HG03039 (cell line): ENCODE measurements around the gene ABCC3.

Experiments
- ATAC-seq: cut with Tn5 transposase; IDR thresholded peaks from one replicate; pipeline ENCODE4 v1.9.1; 2021; ENCODE audit warnings: mild to moderate bottlenecking, moderate library complexity; ENCODE audit not compliant: unreplicated experiment

Gene ABCC3

GRCh38 chr17:50627782-50628601, 6.7 kb upstream of the ABCC3 start:
- no peak for ATAC-seq

DNA sequence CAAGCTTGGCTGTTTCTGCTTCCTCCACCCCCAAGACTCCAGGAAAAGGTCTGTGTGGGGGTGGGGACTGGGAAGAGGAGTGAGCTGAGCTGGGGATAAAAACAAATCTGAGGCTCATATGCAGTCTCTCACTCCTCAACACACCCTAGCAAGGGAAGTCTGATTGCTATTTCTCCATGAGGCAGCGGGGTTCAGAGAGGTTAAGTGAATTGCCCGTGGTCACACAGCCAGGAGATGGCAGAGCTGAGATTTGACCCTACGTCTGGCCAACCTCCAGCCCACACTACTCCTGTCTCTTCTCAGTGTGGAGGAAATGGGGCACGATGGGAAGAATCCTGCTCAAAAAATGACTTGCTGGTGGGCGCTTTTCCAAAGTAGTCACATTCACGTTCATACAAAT, 4.8 kb upstream of the ABCC3 start:
- no peak for ATAC-seq

DNA sequence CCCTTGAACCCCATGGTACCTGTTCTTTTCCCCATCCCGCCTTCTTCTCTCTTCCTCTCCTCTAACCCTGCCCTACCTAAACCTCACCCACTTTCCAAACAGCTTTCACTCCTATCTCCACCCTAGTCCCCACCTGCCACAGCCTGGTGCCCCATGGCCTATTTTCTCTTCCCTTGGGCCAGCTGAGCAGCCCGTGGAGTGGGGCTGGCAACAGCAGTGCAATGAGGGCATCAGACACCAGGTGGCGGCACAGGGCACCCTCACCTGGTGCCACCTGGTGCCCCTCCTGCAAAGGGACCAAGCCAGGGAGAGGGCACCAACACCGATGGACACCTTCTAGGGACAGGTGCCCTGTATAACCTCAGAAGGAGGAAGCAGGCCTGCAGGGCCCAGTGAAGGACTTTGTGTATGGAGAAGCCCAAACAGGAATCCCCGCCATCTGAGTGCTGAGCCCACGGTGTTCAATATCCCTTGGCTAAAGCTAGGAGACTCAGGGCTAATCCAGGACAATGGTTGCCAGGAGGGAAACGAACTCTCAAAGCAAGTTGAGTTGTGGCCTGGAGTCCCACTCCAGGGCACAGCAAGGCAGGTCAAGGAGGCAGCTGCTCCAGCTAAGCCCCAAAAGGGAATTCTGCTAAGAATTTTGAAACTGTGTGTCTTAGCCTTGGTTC, 4.0 kb upstream of the ABCC3 start:
- ATAC-seq, result no peak

DNA sequence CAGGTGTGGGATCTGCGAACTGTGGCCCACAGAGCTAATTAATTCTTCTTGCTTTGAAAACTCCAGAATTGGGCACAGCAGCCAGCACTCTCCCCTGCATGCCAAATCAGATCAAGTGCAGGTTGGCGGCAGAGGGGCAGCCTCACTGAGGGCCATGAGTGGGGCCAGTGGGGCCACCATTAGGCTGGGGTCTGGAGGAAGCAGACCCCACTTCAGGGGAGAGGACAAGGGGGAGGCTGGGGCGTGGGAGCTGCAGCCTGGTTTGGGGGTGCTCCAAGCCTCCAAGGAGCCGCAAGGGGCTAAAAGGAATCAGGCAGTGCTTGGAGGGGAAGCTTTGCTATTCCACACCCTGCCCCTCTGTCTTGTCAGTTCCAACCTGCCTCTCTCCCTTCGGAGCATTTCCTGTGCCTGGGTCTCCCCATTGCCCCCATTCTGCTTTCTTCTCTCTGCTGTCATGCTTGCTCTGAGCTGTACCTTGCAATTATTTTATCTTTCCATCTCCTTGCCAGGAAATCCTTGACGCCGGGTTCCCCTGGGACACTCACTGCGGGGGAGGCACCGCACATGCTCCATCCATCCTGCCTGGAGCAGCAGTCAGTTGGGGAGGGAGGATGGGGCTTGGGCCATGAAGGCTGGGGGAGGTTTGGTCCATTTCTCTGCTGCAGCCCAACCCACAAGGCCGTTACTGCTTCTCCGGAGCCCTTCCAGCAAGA, 3.3 kb upstream of the ABCC3 start:
- no peak for ATAC-seq

DNA sequence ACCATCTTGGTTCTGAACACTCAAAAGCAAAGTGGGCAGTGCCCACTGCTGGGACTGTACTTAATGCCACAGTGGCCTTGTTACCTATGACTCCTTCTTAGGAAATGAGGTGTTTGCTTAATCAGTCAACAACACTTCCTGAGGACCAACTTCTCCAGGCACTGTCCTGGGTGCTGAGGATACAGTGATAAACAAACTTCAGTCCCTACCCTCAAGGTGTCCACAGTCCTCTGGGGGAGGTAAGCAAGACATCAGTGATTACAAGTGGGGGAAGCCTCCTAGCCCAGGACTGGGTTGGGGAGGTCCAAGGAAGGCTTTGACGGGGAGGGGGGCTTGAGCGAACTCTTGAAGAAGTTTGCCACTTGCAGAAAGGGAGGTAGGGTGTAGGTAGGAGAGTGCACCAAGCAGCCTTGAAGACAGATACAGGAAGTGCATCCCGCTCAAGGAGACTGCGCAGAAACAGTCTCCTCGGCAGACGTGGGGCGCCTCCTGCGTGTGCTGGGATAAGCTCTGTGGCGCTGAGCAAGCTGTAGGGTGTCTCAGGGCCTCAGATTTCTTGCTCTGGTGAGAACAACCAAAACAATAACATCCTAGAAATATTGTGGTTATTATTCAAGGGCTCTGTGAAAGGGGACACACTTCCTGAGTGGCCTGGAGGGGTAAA, 2.6 kb upstream of the ABCC3 start:
- no peak for ATAC-seq

- ATAC-seq, result no peak
Measured at GRCh38 chr17:50632637-50633036, 2.0 kb upstream of the ABCC3 start.

DNA sequence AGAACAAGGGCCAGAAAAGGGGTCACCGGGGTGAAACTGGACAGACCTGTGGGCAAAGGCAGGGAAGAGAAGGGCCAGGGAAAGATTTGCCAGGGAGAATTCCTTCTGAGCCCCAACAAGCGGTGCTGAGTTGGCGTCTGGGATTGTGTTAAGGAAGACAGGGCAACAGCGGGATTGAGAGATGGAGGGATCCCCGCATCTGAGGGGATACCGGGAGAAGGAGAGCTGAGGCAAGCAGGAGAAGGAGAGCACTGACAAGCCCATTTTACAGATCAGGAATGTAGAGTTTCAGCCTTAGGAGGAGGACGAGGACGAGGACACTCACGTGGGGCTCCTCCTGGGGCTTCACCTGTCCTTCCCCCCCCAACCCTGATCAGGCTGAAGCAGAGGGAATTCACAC, 998 bp upstream of the ABCC3 start:
- ATAC-seq, result no peak

GRCh38 chr17:50634915-50635731, 442 bp downstream of the ABCC3 start:
- ATAC-seq, result no peak

GRCh38 chr17:50635732-50635981, 976 bp downstream of the ABCC3 start:
- no peak for ATAC-seq

DNA sequence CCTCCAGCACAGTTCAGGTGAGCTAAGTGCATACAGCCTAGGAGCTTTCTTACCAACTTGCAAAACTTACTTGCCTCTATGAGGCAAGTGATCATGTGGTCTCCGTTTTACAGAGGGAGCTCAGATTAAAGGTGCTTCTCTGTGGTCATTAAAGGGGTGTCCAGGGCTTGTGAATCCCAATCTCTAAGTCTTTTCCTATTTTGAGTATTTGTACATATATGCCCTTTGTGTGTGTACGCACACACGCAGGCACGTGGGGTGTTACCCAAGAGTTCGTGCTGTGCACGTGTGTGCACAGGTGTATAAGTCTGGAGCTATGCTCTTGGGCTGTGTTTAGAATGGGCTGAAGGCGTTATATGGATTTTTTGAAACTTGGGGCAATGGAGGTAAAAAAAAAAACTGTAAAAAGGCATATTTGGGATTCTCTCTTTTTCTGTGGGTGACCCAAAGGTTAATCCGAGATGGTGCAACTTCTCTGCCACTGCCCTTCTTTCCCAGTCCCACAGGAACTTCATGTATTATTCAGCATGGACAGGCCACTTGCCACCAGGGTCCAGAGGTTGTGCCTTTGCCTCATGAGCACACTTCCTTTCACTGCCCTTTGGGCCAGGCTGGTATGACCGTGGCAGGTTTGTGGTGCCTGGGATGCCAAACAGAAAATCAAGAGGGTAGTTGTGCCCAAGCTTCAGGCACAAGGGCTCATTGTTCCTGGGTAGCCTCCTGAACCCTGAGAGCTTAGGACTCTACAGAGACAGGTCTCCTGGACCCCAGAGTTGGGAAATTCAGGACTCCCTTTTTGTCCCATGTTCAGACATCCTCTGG, 1.5 kb downstream of the ABCC3 start:
- no peak for ATAC-seq

DNA sequence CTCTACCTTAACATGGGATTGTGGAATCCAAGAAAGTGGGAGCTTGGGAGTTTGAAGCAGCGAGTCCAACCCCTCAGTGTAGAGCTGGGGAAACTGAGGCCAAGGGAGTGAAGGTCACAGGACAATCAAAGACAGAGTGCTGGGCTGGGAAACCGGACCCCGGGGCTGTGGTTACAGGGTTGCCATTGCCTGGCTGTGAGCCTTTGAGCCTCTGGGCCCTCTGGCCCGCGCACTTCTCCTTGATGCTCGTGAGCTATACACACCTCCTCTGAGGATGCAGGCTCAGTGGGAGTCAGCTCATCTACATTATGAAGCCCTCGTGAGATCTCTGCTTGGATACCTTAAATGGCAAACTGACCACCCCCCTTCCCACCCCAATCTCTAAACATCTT, 2.1 kb downstream of the ABCC3 start:
- no peak for ATAC-seq

GRCh38 chr17:50637829-50638605, 3.3 kb downstream of the ABCC3 start:
- no peak for ATAC-seq

DNA sequence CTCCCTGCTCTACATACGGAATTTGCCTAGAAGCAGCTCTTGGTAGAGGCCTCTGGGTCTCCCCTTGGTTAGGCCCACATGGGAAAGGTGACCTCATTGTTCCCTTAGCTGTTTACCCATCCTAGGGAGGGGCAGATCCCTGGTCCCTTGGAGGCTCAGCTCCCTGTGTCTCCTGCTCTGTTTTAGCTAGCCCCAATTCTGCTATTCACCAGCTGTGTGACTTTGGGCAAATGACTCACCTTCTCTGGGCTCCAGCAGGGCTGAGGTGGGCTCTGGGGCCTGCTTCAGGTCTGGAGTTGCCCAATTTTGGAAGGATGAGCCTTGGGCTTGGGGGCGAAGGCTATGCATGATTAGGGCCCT, 3.9 kb downstream of the ABCC3 start:
- no peak for ATAC-seq

DNA sequence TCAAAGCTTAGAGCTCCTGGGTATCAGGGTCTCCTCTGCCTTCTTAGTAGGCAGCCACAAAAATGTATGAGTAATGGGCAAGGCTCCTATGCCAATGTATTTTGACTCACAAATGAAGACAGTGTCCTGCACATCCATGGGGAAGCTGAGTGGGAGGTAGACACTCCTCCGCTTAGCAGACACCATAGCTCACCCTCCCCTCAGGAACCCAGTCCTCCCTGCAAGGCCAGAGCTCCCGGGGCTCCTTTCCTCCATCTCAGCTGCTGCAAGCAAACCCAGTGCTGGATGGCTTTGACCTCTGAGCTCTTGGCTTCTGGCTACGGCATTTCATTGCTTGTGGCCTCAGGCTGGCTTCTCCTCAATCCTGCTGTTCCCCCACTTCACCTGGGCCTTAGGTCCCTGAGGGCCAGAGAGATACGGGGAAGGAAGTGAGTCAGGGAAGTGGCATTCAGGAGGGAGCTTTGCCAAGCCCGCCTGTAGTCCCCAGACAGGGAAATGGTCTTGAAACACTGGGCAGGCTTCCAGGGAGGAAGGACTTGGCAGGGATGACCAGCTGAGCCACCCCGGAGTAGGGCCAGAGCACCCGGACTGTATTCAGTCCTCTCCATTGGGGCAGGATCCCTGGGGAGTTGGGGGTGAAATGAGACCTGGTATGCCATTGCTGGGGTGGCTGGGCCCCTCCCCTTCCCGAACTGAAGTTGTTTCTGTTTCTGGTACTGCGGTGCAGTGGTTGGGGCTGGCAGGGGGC, 4.5 kb downstream of the ABCC3 start:
- ATAC-seq, result no peak

- ATAC-seq, result no peak
Measured at GRCh38 chr17:50640686-50641351, 6.1 kb downstream of the ABCC3 start.

DNA sequence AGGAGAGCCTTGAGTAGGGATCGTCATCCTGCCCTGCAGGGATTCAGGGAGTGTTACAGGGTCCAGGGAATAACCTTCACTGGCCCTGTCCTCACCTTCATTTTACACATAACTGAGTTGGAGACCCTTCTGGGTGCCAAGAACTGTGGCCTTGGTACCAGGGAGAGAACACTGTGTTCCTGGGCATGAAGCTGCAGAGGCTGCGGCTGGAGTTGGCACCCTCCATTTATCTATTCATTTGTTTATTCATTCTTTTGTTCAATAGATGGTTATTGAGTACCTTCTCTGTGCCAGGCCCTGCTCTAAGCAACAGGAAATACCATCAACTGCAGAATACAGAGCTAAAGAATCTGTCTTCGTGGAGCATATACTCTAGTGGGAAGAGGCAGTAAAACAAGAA, 6.7 kb downstream of the ABCC3 start:
- ATAC-seq, result no peak

DNA sequence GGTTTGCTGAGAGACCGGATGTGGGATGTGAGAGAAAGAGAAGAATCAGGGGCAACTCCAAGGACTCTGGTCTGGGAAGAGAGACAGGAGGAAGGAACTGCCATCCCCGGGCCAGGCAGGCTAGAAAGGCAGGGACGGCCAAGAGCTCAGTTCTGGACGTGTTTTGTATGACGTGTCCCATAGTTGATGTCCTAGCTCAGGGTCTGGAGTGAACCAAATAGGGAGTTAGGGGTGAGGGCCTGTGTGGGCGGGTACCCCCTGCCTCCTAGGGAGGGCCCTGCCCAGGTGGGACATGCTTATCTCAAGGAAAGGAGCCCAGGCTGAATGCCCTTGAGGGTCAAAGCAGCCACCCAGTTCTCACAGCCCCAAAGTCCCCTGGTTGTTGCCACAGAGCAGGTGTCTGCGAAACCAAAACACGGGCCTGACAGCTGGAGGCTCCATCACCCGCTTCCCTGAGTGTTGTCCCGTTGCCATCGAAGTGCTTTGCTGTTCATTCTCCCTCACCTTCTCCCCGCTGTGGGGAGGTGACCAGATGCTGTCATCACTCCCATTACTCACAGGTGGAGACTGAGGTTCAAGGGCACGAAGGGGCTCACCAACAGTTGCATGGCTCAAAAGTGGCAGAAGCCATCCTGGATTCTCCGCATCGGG, 7.5 kb downstream of the ABCC3 start:
- ATAC-seq, result no peak
